Tongue (tissue), 2 donors: ENCODE results near the gene MEIKIN. TPM values are rescaled to one million over a fixed set of nuclear protein-coding genes. Genes with fewer than 3 reads are reported as not detected.

Experiments
- DNase-seq: peaks from one replicate; pipeline ENCODE4 v3.0.0-alpha.2; 2015
- total RNA-seq: library from RNA; depleted of rRNA; stranded (reverse); fragments of >200 nt; gene quantifications from one replicate; pipeline ENCODE4 v1.2.3, GENCODE V29; 2014

The MEIKIN gene
- 3.9 TPM for total RNA-seq

DNA sequence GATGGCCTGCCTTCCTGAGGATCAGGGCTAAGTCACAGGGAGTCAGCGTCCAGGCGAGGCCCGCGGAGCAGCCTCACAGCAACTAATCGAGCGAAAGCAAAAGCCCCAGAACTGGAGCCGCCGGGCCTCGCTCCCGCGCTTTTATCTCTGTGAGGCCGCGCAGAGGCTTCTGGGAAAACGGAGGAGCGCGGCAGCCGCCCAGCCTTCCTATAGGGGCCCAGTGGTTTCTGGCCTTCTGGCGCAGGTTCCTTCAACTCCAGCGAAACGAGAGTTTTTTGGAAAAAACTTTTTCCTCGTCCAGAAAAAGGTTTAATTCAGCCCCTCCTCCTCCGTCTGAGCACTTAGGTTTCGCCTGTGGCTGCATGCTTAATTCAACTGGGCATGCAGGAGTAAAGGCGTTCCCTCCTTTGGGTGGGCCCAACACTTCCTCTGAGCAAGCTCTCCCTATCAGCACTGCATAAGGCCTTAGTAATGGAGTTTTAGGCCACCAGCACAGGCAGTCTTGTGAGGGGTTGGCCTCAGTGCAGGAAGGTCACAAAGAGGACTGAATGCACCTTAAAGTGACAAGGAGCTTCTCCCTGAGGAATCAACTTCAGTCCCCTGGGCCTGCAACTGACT lies at the start of gene MEIKIN:
MEIKIN (minus strand) TSS at position 113 of the 618 bp plus-strand sequence. CDS start 158 bp downstream, outside the sequence.
- peak; percentile 5 for DNase-seq

- DNase-seq: peak; percentile 9
These were observed 49.2 kb upstream of the MEIKIN start for GRCh38 chr5:131994533-131995226.

- DNase-seq: no peak
These were observed 48.6 kb upstream of the MEIKIN start for GRCh38 chr5:131994090-131994489.

DNA sequence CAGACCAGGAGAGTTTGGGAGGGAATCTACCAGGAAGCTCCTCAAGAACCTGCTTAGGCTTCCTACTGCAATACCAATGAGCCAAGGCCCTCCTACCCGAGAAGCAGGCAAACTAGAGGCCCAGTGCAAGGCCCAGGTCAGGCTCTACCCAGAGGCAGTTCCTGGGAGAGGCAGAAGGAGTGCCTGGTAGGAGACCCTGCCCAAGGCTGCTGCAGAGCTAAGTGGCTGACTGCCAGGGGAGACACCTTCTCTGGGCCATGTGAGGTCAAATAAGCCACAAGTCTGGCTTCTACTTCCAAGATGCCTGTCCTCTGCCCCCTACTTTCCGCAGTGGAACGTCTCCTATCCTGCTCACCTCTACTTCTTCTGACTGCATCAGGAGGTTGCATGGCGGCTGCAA lies 48.2 kb upstream of the MEIKIN start:
- no peak for DNase-seq

DNA sequence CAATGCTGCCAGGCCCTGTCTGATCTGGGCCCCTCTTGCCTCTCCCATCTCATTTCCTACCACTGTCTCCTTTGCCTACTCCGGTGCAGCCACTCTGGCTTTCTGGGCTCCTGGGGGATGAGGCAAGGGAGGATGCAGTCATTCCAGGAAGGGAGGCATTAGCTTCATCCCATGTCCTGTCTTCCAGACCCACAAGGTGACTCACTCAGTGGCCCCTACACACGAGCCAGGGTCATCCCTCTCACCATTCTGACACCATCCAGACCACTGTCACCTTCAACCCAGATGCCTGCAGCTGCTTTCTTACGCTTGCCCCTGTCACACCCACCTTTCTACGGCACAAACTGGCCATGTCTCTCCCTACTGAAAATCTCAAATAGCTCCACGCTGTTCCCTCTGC lies 46.9 kb upstream of the MEIKIN start:
- DNase-seq: no peak

- no peak for DNase-seq
These were observed 46.3 kb upstream of the MEIKIN start for GRCh38 chr5:131991593-131992324.

- no peak for DNase-seq
These were observed 45.3 kb upstream of the MEIKIN start for GRCh38 chr5:131990716-131991115.

DNA sequence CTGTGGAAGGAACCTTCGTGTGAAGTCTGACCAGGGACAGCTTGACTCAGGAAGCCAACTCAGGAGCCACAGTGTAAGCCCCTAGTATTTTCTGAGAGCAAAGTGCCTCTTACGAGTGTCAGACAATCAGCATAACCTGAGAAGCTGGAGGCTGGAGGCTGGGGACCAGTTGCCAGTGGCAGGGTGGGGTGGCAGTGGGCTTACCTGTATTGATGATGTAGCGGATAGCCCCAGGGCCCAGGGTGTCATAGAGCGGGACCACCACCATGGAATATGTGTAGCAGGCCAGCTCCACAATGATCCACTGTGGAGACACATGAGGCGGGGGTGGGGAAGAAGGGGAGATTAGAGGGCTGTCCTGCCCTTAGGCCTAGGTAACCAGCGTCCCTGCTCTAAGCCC lies 43.1 kb upstream of the MEIKIN start:
- no peak for DNase-seq

- DNase-seq: no peak
These were observed 41.8 kb upstream of the MEIKIN start for GRCh38 chr5:131987251-131987650.

- no peak for DNase-seq
These were observed 40.9 kb upstream of the MEIKIN start for GRCh38 chr5:131986161-131986912.

DNA sequence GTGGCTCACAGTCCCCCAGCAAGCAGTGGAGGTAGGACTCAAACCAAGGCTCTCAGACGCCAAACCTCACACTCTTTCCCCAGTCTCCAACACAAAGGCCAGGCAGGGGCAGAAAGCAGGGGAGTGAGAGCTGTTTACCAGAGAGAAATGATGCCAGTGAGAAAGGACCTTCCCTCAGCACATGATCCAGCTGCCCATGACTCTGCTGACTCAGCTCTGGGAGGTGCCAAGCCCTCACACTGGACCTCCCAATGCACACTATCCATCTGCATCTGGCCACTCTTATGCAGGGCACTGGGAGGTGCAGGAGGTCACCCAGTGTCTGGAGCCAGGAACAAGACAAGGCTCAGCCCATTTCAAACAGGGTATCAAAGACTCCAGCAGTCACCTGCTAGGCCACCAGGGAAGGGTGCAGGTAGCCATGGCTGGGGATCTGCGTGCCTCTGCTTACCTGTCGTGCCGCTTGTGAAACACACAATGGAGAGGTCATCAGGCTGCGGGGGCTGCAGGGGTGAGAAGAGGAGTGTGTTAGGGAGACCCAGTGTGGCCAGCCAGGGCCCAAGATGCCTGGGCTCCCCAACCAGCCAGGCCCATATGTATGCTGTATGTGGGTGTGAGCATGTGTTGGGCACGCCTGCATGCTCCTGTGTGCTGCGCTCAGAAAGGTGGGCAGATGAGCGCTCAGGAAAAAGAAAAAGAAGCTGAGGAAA lies 39.6 kb upstream of the MEIKIN start:
- DNase-seq: no peak

DNA sequence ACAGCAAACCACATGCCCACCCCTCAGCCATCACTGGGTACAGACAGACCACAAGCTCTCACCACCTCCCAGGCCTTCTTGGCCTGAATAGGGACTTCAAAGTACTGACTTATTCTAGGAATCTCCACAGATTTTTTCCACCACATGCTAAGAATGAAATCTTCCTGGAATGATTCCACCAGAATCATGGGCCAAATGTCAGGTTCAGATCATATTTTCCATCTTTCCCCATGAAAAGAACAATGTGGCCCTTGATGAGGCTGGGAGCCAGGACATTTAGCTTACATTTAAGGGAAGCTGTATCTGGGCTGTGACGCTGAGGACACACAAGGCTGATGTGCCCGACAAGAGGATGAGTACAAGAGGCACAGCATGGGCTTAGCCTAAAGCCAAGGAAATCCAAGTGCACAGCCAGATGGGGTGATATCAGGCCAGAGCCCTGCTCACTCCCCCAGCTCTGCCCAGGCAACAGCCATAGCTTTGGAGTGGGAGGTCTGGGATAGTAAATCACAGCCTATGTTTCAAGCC lies 37.8 kb upstream of the MEIKIN start:
- DNase-seq: peak; percentile 13

DNA sequence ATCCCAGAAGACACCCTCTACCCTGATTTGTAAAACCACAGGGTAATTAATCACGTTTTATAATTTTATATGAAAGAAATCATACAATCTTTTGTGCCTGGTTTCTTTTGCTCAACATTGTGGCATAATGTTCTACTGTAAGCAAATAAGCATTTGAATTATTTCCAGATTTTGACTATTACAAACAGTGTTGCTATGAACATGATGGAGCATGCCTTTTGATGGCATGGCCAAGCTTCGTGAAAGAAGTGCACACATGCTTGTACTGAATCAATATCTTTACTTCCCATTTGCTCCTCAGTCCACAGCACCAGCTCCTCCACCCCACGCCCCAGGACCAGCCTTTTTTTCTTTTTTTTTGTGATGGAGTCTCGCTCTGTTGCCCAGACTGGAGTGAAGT lies 36.1 kb upstream of the MEIKIN start:
- no peak for DNase-seq

- no peak for DNase-seq
These were observed 35.2 kb upstream of the MEIKIN start for GRCh38 chr5:131980696-131981095.

DNA sequence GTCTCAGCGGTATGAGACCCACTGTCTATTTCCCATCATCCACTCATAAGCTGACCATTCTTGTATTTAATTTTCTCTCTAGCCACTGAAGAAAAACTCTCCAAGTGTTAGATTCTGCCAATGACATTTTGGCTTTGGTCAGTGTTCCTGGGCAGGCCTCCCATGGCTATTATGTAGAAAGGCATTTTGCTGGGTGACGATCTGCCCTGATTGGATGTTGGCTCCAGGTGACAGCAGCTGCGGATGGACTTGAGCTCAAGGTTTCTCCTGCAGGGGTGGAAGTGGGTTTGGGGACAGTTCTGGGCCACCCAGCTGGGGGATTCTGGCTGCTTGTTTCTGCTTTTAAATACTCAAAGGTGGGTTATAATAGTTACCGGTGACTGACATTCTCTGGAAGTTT lies 34.4 kb upstream of the MEIKIN start:
- no peak for DNase-seq

GRCh38 chr5:131977212-131977604 lies 31.7 kb upstream of the MEIKIN start:
- no peak for DNase-seq

GRCh38 chr5:131976414-131977211 lies 31.1 kb upstream of the MEIKIN start:
- DNase-seq: no peak

GRCh38 chr5:131974956-131975726 lies 29.7 kb upstream of the MEIKIN start:
- no peak for DNase-seq

DNA sequence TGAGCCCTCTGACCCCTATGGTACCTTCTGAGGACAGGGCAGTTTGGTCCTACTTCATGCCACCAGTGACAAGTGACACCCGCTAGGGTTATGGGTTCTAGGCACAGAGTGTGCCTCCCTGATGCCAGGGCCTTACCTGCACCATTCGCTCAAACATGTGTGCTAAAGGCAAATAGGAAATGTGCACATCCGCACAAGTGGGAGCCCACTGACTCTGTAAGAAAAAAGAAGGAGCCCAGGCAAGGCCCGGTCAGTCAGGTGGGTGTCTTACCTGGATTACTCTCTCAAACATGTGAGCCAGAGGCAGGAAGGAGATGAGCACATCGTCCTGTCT lies 29.1 kb upstream of the MEIKIN start:
- no peak for DNase-seq

DNA sequence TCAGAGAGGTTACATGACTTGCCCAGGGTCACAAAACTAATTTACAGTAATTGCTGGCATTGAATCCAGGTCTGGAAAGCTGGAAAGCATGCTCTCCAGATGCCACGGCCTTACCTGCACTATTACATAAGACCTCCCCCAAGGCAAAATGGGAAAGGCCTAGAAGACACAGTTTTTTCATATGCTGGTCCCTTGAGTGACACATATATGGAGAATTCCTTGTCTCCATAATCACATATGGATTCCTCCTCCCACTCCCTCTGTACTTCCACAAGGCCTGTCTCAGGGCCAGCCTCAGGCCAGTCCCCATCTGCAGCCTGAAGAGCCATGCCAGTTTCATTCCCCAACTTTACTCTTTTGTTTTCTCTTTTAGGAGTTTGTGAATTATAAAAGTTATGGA lies 28.6 kb upstream of the MEIKIN start:
- DNase-seq: no peak
